ENCODE results near the gene UBE2D4. TPM values are rescaled to one million over a fixed set of nuclear protein-coding genes. Genes with fewer than 3 reads are reported as not detected.
"Not testable (repeated sequence)": the region's sequence is repeated elsewhere in the genome, so short reads cannot be mapped to it uniquely, and the experiment has no call there.

The UBE2D4 gene
- total RNA-seq, 1 experiment from 2014 or later, result 6.4 TPM

GRCh38 chr7:43982848-43983247 lies 56.6 kb downstream of the UBE2D4 start:
- H2AFZ ChIP-seq (ENCODE audit: low read length); H3K27ac ChIP-seq (ENCODE audit: insufficient read length, low read depth, low read length); H3K9ac ChIP-seq (ENCODE audit: extremely low read depth, insufficient read length, low read length); H4K20me1 ChIP-seq (ENCODE audit: control insufficient read depth, insufficient read depth, insufficient read length); H3K79me2 ChIP-seq (ENCODE audit: insufficient read depth, low read length); H3K14ac ChIP-seq (ENCODE audit: insufficient read depth, low read length); H3K4me1 Mint-ChIP-seq; H4K5ac ChIP-seq (ENCODE audit: insufficient read length, low read depth, low read length); H3K4ac ChIP-seq (ENCODE audit: low read depth, low read length); H3K4me1 ChIP-seq (ENCODE audit: insufficient read depth, low read length); H3K56ac ChIP-seq (ENCODE audit: insufficient read length, low read depth, low read length); H3K27ac Mint-ChIP-seq; H3K36me3 Mint-ChIP-seq (ENCODE audit: insufficient read depth in 1 of 3, low read depth in 3 of 3); H2BK15ac ChIP-seq (ENCODE audit: low read depth, low read length); H3K23me2 ChIP-seq (ENCODE audit: insufficient read length, low read depth, low read length, poor library complexity, severe bottlenecking); H2AK5ac ChIP-seq (ENCODE audit: insufficient read length, low read length); H3K23ac ChIP-seq (ENCODE audit: insufficient read length, low read depth, low read length); H2BK20ac ChIP-seq (ENCODE audit: low read depth, low read length, poor library complexity, severe bottlenecking); H3K4me2 ChIP-seq (ENCODE audit: insufficient read depth, insufficient read length, low read length); H2BK120ac ChIP-seq (ENCODE audit: low read depth, low read length, poor library complexity, severe bottlenecking); H3K9me3 ChIP-seq (ENCODE audit: control insufficient read depth, low read depth, low read length); DNase-seq; H3K27me3 Mint-ChIP-seq (ENCODE audit: low read depth); H4K91ac ChIP-seq (ENCODE audit: insufficient read length, low read depth, low read length); H3K27me3 ChIP-seq (ENCODE audit: insufficient read depth, low read length); H3K79me1 ChIP-seq (ENCODE audit: insufficient read depth, low read depth, low read length, poor library complexity, severe bottlenecking); H3K18ac ChIP-seq (ENCODE audit: insufficient read length, low read depth, low read length); H3K4me3 Mint-ChIP-seq; H2BK5ac ChIP-seq (ENCODE audit: insufficient read length, low read length); H2BK12ac ChIP-seq (ENCODE audit: insufficient read length, low read depth, low read length); H4K8ac ChIP-seq (replicated peaks; ENCODE audit: insufficient read length, low read depth, low read length); H3K9me3 Mint-ChIP-seq; H3T11ph ChIP-seq (ENCODE audit: low read length): not testable (repeated sequence)
- no CpG with 5 or more reads among the region's 6 CpGs for WGBS (ENCODE audit: extremely low coverage, insufficient read length, low lambda C conversion rate)
